GM12878 (cell line): ENCODE results near the gene SLC25A51. TPM values are rescaled to one million over a fixed set of nuclear protein-coding genes. Genes with fewer than 3 reads are reported as not detected.

ENCODE experiments used
- ATAC-seq: fragments of 200-7000 bp; cut with Tn5 transposase; 3 replicates; pipeline ENCODE4 v1.9.1; 2020; ENCODE audit warnings: mild to moderate bottlenecking, moderate library complexity
- BruUV-seq: library from RNA; stranded (reverse); fragments of 400-500 nt; replicated peaks from 2 replicates; lab custom pipeline; 2021; lab: Mats Ljungman, UMichigan
- CTCF ChIA-PET: fragments of 300-600 bp; sonication (Branson Sonifier 250); formaldehyde crosslinking; extraction: SDS; loops from one replicate; lab custom pipeline; 2021; ENCODE audit warnings: inconsistent platforms; lab: Yijun Ruan, JAX
- POLR2A ChIA-PET: fragments of 350-600 bp; formaldehyde crosslinking; extraction: SDS; loops from one replicate; lab custom pipeline; 2021; ENCODE audit warnings: inconsistent platforms; lab: Charles Lee
- RAD21 ChIA-PET: fragments of 300-600 bp; sonication (Branson Sonifier 250); formaldehyde crosslinking; loops from one replicate; lab custom pipeline; 2023; ENCODE audit warnings: antibody characterized with exemption; ENCODE audit not compliant: unreplicated experiment; lab: Charles Lee
- SMC1A ChIA-PET: fragments of 300-600 bp; sonication (Branson Sonifier 250); formaldehyde crosslinking; loops from one replicate; lab custom pipeline; 2023; ENCODE audit not compliant: unreplicated experiment, uncharacterized antibody; lab: Charles Lee
- DNase-seq: peaks from one replicate; pipeline ENCODE4 v3.0.0-alpha.2; 2011; ENCODE audit warnings: low read depth, low spot score
- FAIRE-seq: peaks from 3 replicates; lab custom pipeline; 2011; peaks lifted over from hg19 to GRCh38; lab: Jason Lieb, UNC
- H2AFZ ChIP-seq: 2 replicates; pipeline ENCODE4 v1.6.0; 2011; ENCODE audit warnings: low read depth, low read length, control low read depth; ENCODE audit not compliant: control insufficient read depth
- H3K27ac ChIP-seq: 2 replicates; pipeline ENCODE4 v1.5.1; 2011; ENCODE audit warnings: control low read depth; ENCODE audit not compliant: control insufficient read depth, insufficient read depth
- H3K27me3 ChIP-seq, 2 experiments: replicated peaks in 1 of 2; 2 replicates each; pipeline versions ENCODE4 v1.6.0 to v1.6.1; 2011; ENCODE audit warnings: low read length in 1 of 2; ENCODE audit not compliant: control insufficient read depth in 2 of 2, insufficient read depth in 2 of 2
- H3K36me3 ChIP-seq, 2 experiments: 2 replicates each; pipeline ENCODE4 v1.5.1; 2011; ENCODE audit warnings: low read length in 1 of 2; ENCODE audit not compliant: control insufficient read depth in 2 of 2, insufficient read depth in 2 of 2
- H3K4me1 ChIP-seq: 2 replicates; pipeline ENCODE4 v1.6.1; 2011; ENCODE audit warnings: mild to moderate bottlenecking, low read length, moderate library complexity, mixed read lengths; ENCODE audit not compliant: control insufficient read depth, insufficient read depth
- H3K4me2 ChIP-seq: 2 replicates; pipeline ENCODE4 v1.6.0; 2011; ENCODE audit warnings: control low read depth; ENCODE audit not compliant: control insufficient read depth, insufficient read depth
- H3K4me3 ChIP-seq: fragments of 200-600 bp; sonication (generic); 2 replicates; pipeline ENCODE4 v1.5.1; 2016
- H3K79me2 ChIP-seq: 2 replicates; pipeline ENCODE4 v1.6.0; 2011; ENCODE audit warnings: low read length; ENCODE audit not compliant: control insufficient read depth, insufficient read depth
- H3K9ac ChIP-seq: 2 replicates; pipeline ENCODE4 v1.8.0; 2011; ENCODE audit warnings: low read length, control low read depth, mixed read lengths; ENCODE audit not compliant: control insufficient read depth, insufficient read depth
- H3K9me3 ChIP-seq: replicated peaks from 3 replicates; pipeline ENCODE4 v1.5.1; 2011; ENCODE audit warnings: mild to moderate bottlenecking, low read length; ENCODE audit not compliant: control insufficient read depth, insufficient read depth
- H4K20me1 ChIP-seq: 2 replicates; pipeline ENCODE4 v1.6.0; 2011; ENCODE audit not compliant: control insufficient read depth, insufficient read depth
- CBX3 ChIP-seq: fragments of 200-600 bp; sonication (generic); IDR thresholded peaks from 2 replicates; pipeline ENCODE4 v1.6.1; 2016; ENCODE audit warnings: low read depth, borderline replicate concordance
- KAT2A ChIP-seq: conservative IDR thresholded peaks from 2 replicates; pipeline ENCODE4 v1.6.1; 2011; ENCODE audit warnings: low read depth, low read length; ENCODE audit not compliant: control insufficient read depth
- NFYA ChIP-seq: IDR thresholded peaks from 2 replicates; pipeline ENCODE4 v1.6.1; 2011; ENCODE audit warnings: low read depth, mild to moderate bottlenecking, low read length, improper control_type of control experiment, borderline replicate concordance
- ZNF24 ChIP-seq: fragments of 450-650 bp; IDR thresholded peaks from 2 replicates; pipeline ENCODE4 v1.6.1; 2017; ENCODE audit warnings: antibody characterized with exemption, mild to moderate bottlenecking
- whole genome bisulfite sequencing: methylation state at CpG from one replicate; pipeline ENCODE4 v1.1.6; 2016; ENCODE audit warnings: low lambda C conversion rate; ENCODE audit not compliant: insufficient replicate concordance, insufficient coverage; ENCODE audit errors: missing lambda C conversion rate; 5-methylcytosine and 5-hydroxymethylcytosine counted together
- in situ Hi-C: fragments of 300-500 bp; cut with MboI; formaldehyde crosslinking; loops from 9 replicates; pipeline ENCODE4 v1.14.3; 2018; ENCODE audit warnings: mixed read lengths
- intact Hi-C: fragments of 100-400 bp; cut with micrococcal nuclease; formaldehyde crosslinking; loops from one replicate; pipeline ENCODE4 v1.14.2; 2022; ENCODE audit not compliant: unreplicated experiment
- polyA plus RNA-seq, 11 experiments: library from polyadenylated mRNA; depleted of rRNA in 4 of 11; unstranded in 6 of 11; stranded (reverse) in 5 of 11; fragments of >200 nt; fragmentation: Nextera tagmentation in 4 of 11; fragmentation: Illumina TruSeq in 1 of 11; extraction: Ambion mirVana in 4 of 11; extraction: Trizol in 1 of 11; gene quantifications; 1 replicate in 1 of 11; 2 replicates in 10 of 11; pipeline versions ENCODE4 v1.2.1 to v1.2.3, GENCODE V29; 2011 to 2016; ENCODE audit warnings: inconsistent platforms in 2 of 11, missing spikeins in 2 of 11, low read depth in 1 of 11
- total RNA-seq, 4 experiments: library from RNA; depleted of rRNA in 3 of 4; stranded (reverse); fragments of >200 nt in 3 of 4; fragmentation: Illumina TruSeq in 1 of 4; extraction: Trizol in 1 of 4; gene quantifications; 2 replicates each; pipeline versions ENCODE4 v1.2.1 to v1.2.3, GENCODE V29; 2013 to 2021
- TF ChIP-seq, protein P1 (sequence below): fragments of 450-650 bp; IDR thresholded peaks from 2 replicates; pipeline ENCODE4 v1.6.1; 2018; ENCODE audit warnings: mild to moderate bottlenecking, low read depth, moderate library complexity; ENCODE audit not compliant: partially characterized antibody

Gene SLC25A51
- total and polyA plus RNA-seq, 10 of the 15 experiments (the other 5 are each of a cell fraction or from before 2014, with no cell fraction given): 3.8 to 29.3 (median 13.2) TPM

DNA sequence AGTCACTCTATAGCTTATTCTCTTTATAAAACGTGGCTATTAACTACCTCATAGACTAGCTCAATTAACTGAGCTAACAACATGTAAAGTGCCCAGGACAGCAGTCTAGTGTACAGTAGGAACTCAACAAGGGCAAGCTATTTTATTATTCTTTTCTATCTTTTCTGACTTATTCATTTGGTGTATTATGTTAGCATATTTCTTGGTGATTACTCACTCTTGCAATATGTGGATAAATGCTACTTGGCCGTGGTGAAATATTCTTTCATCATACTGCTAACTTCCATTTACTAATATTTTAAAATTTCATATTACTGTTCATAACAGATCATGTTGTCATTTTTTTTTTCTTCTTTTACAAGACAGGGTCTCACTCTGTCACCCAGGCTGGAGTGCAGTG, 4.9 kb downstream of the SLC25A51 start:
- ChIA-PET POLR2A (interaction anchor here (0.6 to 0.8 kb wide), 2 partner anchors 88 to 217 kb away, joined by 3 read pairs; no protein-coding TSS in a partner anchor), CTCF (interaction anchor here (0.9 to 1.4 kb wide), 2 partner anchors 15 to 533 kb away, joined by 3 to 5 read pairs; no protein-coding TSS in a partner anchor), SMC1A (interaction anchor here (0.5 to 1.4 kb wide), 4 partner anchors 13 to 151 kb away, joined by 3 to 6 read pairs (median 4); no protein-coding TSS in a partner anchor), RAD21 (no interaction called here)
- Histone ChIP-seq H3K79me2 (peaks cover 25% of the 10 kb centered on the region), H3K4me2 (no peak overlapping the region), H2AFZ (no peak overlapping the region), H3K27me3 (no peaks in the 10 kb centered on the region), H3K4me3 (no peak overlapping the region), H3K9ac (no peak overlapping the region), H3K4me1 (peaks cover 10% of the 10 kb centered on the region), H3K9me3 (no peaks in the 10 kb centered on the region), H3K36me3 (peaks cover 0 to 2% of the 10 kb centered on the region in 2 experiments; a peak in 3 of 4 replicates), H3K27ac (no peak overlapping the region), H4K20me1 (no peaks in the 10 kb centered on the region)
- no TSS peak for BruUV-seq
- intact Hi-C loops: no loop called here
- no peak for ATAC-seq
- TF ChIP-seq, protein P1, sequence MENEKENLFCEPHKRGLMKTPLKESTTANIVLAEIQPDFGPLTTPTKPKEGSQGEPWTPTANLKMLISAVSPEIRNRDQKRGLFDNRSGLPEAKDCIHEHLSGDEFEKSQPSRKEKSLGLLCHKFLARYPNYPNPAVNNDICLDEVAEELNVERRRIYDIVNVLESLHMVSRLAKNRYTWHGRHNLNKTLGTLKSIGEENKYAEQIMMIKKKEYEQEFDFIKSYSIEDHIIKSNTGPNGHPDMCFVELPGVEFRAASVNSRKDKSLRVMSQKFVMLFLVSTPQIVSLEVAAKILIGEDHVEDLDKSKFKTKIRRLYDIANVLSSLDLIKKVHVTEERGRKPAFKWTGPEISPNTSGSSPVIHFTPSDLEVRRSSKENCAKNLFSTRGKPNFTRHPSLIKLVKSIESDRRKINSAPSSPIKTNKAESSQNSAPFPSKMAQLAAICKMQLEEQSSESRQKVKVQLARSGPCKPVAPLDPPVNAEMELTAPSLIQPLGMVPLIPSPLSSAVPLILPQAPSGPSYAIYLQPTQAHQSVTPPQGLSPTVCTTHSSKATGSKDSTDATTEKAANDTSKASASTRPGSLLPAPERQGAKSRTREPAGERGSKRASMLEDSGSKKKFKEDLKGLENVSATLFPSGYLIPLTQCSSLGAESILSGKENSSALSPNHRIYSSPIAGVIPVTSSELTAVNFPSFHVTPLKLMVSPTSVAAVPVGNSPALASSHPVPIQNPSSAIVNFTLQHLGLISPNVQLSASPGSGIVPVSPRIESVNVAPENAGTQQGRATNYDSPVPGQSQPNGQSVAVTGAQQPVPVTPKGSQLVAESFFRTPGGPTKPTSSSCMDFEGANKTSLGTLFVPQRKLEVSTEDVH: no peak
- no peak for TF ChIP-seq KAT2A
- no peak for TF ChIP-seq NFYA
- TF ChIP-seq CBX3: no peak
- no peak for TF ChIP-seq ZNF24
- in situ Hi-C loops: no loop called here
- 98% methylated on average over 2 of the region's 2 CpGs for WGBS
- no peak for DNase-seq
- FAIRE-seq: no peak
